Brain microvascular endothelial cell (primary cell): Measurements from ENCODE around the gene CTPS1.

Experiments used
- DNase-seq: peaks from one replicate; pipeline ENCODE4 v3.0.0-alpha.2; 2020
- H3K27ac ChIP-seq: fragments of 250-450 bp; sonication (Bioruptor Pico); 2 replicates; pipeline ENCODE4 v1.5.1; 2020; ENCODE audit warnings: mild to moderate bottlenecking, moderate library complexity
- H3K27me3 ChIP-seq: fragments of 250-450 bp; sonication (Bioruptor Pico); replicated peaks from 2 replicates; pipeline ENCODE4 v1.5.1; 2020; ENCODE audit warnings: mild to moderate bottlenecking
- H3K36me3 ChIP-seq: fragments of 250-450 bp; sonication (Bioruptor Pico); replicated peaks from 2 replicates; pipeline ENCODE4 v1.5.1; 2020; ENCODE audit warnings: mild to moderate bottlenecking
- H3K4me3 ChIP-seq: 2 replicates; pipeline ENCODE4 v1.5.1; 2011; ENCODE audit warnings: low read depth, mild to moderate bottlenecking, control low read depth, low read length, moderate library complexity
- CTCF ChIP-seq: IDR thresholded peaks from 2 replicates; pipeline ENCODE4 v1.5.1; 2011; ENCODE audit warnings: low read depth, mild to moderate bottlenecking, moderate library complexity, low read length, control low read depth, inconsistent platforms; ENCODE audit errors: missing control alignments
- in situ Hi-C: cut with HindIII; loops from 2 replicates; pipeline ENCODE4 v1.10.0; 2017; ENCODE audit warnings: low sequenced_read_pairs, low pct_ligation_motif_present

CTPS1 gene

DNA sequence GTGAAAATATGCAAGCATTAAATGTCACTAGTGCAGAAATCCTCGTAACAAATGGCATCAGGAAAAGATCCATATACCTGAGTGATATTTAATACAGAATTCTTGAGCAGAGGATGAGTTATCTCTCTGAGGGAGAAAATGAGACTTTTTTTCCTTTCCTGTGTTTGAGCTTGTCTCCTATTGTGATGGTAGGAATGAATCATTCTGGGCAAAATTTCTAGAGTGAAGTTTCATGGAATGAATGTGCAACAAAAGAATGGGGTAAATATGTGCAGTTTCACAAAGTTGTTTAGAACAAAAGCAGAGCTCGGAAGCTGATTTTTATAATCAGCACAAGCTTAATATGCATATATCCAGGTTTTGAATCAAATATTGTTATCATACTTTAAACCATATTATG lies 4.6 kb downstream of the CTPS1 start:
- no peaks in the 10 kb centered on the region for H3K27me3 ChIP-seq
- DNase-seq, result no peak
- TF ChIP-seq CTCF, result no peak
- no peak overlapping the region for H3K27ac ChIP-seq
- peaks cover 58% of the 10 kb centered on the region for H3K36me3 ChIP-seq
- in situ Hi-C loops, result no loop called here
- no peak overlapping the region for H3K4me3 ChIP-seq

GRCh38 chr1:40984531-40984930 lies 5.0 kb downstream of the CTPS1 start:
- in situ Hi-C loops, result no loop called here
- H3K36me3 ChIP-seq, result peaks cover 62% of the 10 kb centered on the region
- H3K4me3 ChIP-seq, result no peak overlapping the region
- no peak overlapping the region for H3K27ac ChIP-seq
- DNase-seq, result no peak
- H3K27me3 ChIP-seq, result no peaks in the 10 kb centered on the region
- TF ChIP-seq CTCF, result no peak

DNA sequence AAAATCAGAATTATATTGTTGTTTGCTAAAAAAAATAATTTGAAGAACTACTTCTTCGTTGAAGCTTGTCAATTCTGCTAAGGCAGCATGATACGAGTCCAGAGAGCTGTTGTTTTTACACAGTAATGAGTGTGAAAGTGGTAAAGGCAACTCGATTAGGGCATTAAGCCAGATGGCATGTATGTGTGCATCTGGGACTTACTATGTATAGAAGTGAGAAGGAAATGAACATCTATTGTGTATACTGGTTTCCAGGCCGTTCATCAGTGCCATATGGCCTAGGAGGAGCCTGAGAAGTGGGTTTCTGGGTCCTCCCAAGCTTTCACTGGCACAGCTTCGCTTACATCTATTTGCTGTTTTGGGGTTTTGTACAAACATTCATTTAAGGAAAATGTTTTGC lies 5.7 kb downstream of the CTPS1 start:
- no peaks in the 10 kb centered on the region for H3K27me3 ChIP-seq
- in situ Hi-C loops, result no loop called here
- TF ChIP-seq CTCF, result no peak
- no peak overlapping the region for H3K4me3 ChIP-seq
- peaks cover 69% of the 10 kb centered on the region for H3K36me3 ChIP-seq
- no peak for DNase-seq
- H3K27ac ChIP-seq, result no peak overlapping the region

DNA sequence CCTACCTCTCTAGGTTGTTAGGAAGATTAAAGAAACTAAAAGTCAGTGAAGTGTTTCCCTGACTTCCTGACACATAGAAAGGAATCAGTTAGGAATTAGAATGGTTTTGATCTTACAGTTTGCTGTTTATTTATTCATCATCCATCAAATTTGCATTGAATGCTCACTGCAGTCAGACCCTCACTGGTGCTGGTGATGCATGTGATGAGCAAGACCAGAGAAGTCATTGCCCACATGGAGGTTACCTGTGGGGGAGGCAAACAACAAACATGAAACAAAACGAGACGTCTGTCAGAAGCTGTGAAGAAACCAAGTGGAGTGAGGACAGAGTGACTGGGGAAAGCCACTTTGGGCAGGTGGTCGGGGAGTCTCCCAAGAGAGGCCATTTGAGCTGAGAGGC lies 6.4 kb downstream of the CTPS1 start:
- peaks cover 76% of the 10 kb centered on the region for H3K36me3 ChIP-seq
- no peak for DNase-seq
- H3K4me3 ChIP-seq, result no peak overlapping the region
- H3K27me3 ChIP-seq, result no peaks in the 10 kb centered on the region
- no peak for TF ChIP-seq CTCF
- in situ Hi-C loops, result no loop called here
- no peak overlapping the region for H3K27ac ChIP-seq

GRCh38 chr1:40986328-40986783 lies 6.9 kb downstream of the CTPS1 start:
- TF ChIP-seq CTCF, result no peak
- H3K36me3 ChIP-seq, result peaks cover 81% of the 10 kb centered on the region
- H3K27me3 ChIP-seq, result no peaks in the 10 kb centered on the region
- DNase-seq, result no peak
- in situ Hi-C loops, result no loop called here
- H3K27ac ChIP-seq, result no peak overlapping the region
- no peak overlapping the region for H3K4me3 ChIP-seq

GRCh38 chr1:40986956-40987355 lies 7.5 kb downstream of the CTPS1 start:
- H3K4me3 ChIP-seq, result no peak overlapping the region
- H3K36me3 ChIP-seq, result peaks cover 87% of the 10 kb centered on the region
- DNase-seq, result no peak
- in situ Hi-C loops, result no loop called here
- no peaks in the 10 kb centered on the region for H3K27me3 ChIP-seq
- TF ChIP-seq CTCF, result no peak
- H3K27ac ChIP-seq, result no peak overlapping the region
